ENCODE measurements around the gene KAT6B.

Gene KAT6B

DNA sequence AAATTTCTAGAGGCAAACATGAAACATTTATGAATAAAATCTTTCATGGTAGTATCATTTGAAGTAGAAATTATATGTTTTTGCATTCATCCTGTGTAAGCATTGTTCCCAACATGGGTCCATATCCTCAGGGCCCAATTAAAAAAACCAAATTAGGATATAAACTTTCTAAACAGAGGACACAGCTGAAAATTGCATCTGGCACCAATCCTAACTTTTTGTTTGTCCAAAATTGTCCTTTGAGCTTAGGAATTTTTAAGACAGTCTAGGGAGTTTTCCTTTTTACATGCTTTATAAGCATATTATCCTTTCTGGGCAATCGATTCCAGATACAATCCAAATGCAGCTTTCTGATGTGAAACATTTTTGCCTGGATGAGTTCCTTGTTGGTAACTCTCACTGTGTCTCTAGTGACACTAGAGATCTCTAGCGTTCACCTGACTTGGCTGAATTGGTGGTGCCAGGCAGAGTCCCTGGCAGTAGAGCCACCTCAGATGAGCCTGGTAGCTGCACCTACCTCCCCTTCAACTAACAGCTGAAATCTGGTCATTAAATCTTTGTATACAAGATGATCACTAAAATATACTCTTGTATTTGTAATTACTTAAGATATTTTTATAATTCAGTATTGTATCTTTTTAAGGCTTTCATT is 147.5 kb downstream of the KAT6B start:
- TF ChIP-seq, protein P1, sequence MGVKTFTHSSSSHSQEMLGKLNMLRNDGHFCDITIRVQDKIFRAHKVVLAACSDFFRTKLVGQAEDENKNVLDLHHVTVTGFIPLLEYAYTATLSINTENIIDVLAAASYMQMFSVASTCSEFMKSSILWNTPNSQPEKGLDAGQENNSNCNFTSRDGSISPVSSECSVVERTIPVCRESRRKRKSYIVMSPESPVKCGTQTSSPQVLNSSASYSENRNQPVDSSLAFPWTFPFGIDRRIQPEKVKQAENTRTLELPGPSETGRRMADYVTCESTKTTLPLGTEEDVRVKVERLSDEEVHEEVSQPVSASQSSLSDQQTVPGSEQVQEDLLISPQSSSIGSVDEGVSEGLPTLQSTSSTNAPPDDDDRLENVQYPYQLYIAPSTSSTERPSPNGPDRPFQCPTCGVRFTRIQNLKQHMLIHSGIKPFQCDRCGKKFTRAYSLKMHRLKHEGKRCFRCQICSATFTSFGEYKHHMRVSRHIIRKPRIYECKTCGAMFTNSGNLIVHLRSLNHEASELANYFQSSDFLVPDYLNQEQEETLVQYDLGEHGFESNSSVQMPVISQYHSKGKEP (tag by site-specific recombination; IDR thresholded peaks at IDR 0.05): peak; percentile 17; the same call in 1 of the 2 replicates
- TF ChIP-seq, protein P2, sequence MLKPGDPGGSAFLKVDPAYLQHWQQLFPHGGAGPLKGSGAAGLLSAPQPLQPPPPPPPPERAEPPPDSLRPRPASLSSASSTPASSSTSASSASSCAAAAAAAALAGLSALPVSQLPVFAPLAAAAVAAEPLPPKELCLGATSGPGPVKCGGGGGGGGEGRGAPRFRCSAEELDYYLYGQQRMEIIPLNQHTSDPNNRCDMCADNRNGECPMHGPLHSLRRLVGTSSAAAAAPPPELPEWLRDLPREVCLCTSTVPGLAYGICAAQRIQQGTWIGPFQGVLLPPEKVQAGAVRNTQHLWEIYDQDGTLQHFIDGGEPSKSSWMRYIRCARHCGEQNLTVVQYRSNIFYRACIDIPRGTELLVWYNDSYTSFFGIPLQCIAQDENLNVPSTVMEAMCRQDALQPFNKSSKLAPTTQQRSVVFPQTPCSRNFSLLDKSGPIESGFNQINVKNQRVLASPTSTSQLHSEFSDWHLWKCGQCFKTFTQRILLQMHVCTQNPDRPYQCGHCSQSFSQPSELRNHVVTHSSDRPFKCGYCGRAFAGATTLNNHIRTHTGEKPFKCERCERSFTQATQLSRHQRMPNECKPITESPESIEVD (tag by site-specific recombination; IDR thresholded peaks at IDR 0.05): 0 out of 2 replicates have a peak, but pooled peaks have one; percentile 30
- TF ChIP-seq, protein P3, sequence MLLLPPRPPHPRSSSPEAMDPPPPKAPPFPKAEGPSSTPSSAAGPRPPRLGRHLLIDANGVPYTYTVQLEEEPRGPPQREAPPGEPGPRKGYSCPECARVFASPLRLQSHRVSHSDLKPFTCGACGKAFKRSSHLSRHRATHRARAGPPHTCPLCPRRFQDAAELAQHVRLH (tag by site-specific recombination; IDR thresholded peaks at IDR 0.05): no peak
- H3K4me1 ChIP-seq (ENCODE audit: control insufficient read depth, insufficient read depth, low read length): peaks cover 13% of the 10 kb centered on the region
- ChIA-PET POLR2A (no interaction called here), CTCF (interaction anchor here (0.7 to 1.7 kb wide), 3 partner anchors 11 to 260 kb away, joined by 3 to 5 read pairs (median 3); partner anchors contain the start of gene KAT6B)
- no peak overlapping the region for H3K4me3 ChIP-seq (ENCODE audit: low read depth, low read length)
- peaks cover 0 to 17% of the 10 kb centered on the region in 2 experiments; a peak in 1 of 3 replicates for H3K36me3 ChIP-seq (ENCODE audit: control insufficient read depth in 2 of 2, insufficient read depth in 1 of 2, low read length in 2 of 2)
- H3K27ac ChIP-seq (ENCODE audit: extremely low read depth, low read depth, low read length): no peak overlapping the region
- no peaks in the 10 kb centered on the region for H3K9me3 ChIP-seq (ENCODE audit: control insufficient read depth, insufficient read depth, low read depth, low read length)

DNA sequence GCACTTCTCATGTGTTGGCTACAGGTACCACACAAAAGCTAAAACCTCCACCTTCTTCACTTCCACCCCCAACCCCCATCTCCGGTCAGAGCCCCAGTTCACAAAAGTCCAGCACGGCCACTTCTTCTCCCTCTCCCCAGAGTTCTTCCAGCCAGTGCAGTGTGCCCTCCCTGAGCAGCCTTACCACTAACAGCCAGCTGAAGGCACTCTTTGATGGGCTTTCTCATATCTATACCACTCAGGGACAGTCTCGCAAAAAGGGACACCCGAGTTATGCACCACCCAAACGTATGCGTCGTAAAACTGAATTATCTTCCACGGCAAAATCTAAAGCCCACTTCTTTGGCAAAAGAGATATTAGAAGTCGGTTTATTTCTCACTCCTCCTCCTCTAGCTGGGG is 149.4 kb downstream of the KAT6B start:
- Histone ChIP-seq H3K4me1 (ENCODE audit: control insufficient read depth, insufficient read depth, low read length) (peaks cover 5% of the 10 kb centered on the region; the same call in 1 of the 2 replicates), H3K9me3 (ENCODE audit: control insufficient read depth, insufficient read depth, low read depth, low read length) (no peaks in the 10 kb centered on the region), H3K4me3 (ENCODE audit: low read depth, low read length) (no peak overlapping the region), H3K36me3 (ENCODE audit: control insufficient read depth in 2 of 2, insufficient read depth in 1 of 2, low read length in 2 of 2) (peaks cover 0 to 17% of the 10 kb centered on the region in 2 experiments; a peak in 1 of 3 replicates), H3K27ac (ENCODE audit: extremely low read depth, low read depth, low read length) (no peak overlapping the region)
- CTCF ChIA-PET: interaction anchor here (0.5 kb wide), 1 partner anchor 1009 kb away, joined by 3 read pairs; no protein-coding TSS in a partner anchor
- TF ChIP-seq, protein P4, sequence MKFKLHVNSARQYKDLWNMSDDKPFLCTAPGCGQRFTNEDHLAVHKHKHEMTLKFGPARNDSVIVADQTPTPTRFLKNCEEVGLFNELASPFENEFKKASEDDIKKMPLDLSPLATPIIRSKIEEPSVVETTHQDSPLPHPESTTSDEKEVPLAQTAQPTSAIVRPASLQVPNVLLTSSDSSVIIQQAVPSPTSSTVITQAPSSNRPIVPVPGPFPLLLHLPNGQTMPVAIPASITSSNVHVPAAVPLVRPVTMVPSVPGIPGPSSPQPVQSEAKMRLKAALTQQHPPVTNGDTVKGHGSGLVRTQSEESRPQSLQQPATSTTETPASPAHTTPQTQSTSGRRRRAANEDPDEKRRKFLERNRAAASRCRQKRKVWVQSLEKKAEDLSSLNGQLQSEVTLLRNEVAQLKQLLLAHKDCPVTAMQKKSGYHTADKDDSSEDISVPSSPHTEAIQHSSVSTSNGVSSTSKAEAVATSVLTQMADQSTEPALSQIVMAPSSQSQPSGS (tag by site-specific recombination; IDR thresholded peaks at IDR 0.05; ENCODE audit: low read depth): no peak
- TF ChIP-seq SP7 (tag by site-specific recombination; IDR thresholded peaks at IDR 0.05): no peak
- no peak for TF ChIP-seq ZNF311 (tag by site-specific recombination; IDR thresholded peaks at IDR 0.05; ENCODE audit: borderline replicate concordance)
- TF ChIP-seq ZNF561 (tag by site-specific recombination; IDR thresholded peaks at IDR 0.05; ENCODE audit: borderline replicate concordance): no peak
- TF ChIP-seq, protein P5, sequence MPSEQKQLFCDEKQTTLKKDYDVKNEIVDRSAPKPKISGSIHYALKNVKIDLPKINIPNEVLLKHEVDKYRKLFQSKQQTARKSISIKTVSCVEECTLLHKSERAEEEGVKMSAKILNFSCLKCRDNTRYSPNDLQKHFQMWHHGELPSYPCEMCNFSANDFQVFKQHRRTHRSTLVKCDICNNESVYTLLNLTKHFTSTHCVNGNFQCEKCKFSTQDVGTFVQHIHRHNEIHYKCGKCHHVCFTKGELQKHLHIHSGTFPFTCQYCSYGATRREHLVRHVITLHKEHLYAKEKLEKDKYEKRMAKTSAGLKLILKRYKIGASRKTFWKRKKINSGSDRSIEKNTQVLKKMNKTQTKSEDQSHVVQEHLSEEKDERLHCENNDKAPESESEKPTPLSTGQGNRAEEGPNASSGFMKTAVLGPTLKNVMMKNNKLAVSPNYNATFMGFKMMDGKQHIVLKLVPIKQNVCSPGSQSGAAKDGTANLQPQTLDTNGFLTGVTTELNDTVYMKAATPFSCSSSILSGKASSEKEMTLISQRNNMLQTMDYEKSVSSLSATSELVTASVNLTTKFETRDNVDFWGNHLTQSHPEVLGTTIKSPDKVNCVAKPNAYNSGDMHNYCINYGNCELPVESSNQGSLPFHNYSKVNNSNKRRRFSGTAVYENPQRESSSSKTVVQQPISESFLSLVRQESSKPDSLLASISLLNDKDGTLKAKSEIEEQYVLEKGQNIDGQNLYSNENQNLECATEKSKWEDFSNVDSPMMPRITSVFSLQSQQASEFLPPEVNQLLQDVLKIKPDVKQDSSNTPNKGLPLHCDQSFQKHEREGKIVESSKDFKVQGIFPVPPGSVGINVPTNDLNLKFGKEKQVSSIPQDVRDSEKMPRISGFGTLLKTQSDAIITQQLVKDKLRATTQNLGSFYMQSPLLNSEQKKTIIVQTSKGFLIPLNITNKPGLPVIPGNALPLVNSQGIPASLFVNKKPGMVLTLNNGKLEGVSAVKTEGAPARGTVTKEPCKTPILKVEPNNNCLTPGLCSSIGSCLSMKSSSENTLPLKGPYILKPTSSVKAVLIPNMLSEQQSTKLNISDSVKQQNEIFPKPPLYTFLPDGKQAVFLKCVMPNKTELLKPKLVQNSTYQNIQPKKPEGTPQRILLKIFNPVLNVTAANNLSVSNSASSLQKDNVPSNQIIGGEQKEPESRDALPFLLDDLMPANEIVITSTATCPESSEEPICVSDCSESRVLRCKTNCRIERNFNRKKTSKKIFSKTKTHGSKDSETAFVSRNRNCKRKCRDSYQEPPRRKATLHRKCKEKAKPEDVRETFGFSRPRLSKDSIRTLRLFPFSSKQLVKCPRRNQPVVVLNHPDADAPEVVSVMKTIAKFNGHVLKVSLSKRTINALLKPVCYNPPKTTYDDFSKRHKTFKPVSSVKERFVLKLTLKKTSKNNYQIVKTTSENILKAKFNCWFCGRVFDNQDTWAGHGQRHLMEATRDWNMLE (tag by site-specific recombination; conservative IDR thresholded peaks at IDR 0.05; ENCODE audit: low read depth): no peak
- TF ChIP-seq ZNF174 (tag by site-specific recombination; IDR thresholded peaks at IDR 0.05): no peak
- TF ChIP-seq HOXC10 (CRISPR knock-in tag; IDR thresholded peaks at IDR 0.05): no peak
- no peak for TF ChIP-seq ZNF366 (tag by site-specific recombination; conservative IDR thresholded peaks at IDR 0.05)
- TF ChIP-seq ZNF555 (tag by site-specific recombination; conservative IDR thresholded peaks at IDR 0.05): no peak
- TF ChIP-seq, protein P6, sequence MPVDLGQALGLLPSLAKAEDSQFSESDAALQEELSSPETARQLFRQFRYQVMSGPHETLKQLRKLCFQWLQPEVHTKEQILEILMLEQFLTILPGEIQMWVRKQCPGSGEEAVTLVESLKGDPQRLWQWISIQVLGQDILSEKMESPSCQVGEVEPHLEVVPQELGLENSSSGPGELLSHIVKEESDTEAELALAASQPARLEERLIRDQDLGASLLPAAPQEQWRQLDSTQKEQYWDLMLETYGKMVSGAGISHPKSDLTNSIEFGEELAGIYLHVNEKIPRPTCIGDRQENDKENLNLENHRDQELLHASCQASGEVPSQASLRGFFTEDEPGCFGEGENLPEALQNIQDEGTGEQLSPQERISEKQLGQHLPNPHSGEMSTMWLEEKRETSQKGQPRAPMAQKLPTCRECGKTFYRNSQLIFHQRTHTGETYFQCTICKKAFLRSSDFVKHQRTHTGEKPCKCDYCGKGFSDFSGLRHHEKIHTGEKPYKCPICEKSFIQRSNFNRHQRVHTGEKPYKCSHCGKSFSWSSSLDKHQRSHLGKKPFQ (tag by site-specific recombination; IDR thresholded peaks at IDR 0.05): no peak
- POLR2A ChIA-PET: no interaction called here

Measured in HEK293 (cell line).